GM19452 (cell line): ENCODE data around the gene RXRG.
A peak's percentile ranks its signal among the peaks of the same experiment; 100 is the strongest.

Experiments used
- ATAC-seq: cut with Tn5 transposase; IDR thresholded peaks from one replicate; pipeline ENCODE4 v1.9.1; 2021; ENCODE audit not compliant: unreplicated experiment

The RXRG gene

GRCh38 chr1:165411396-165411795, 33.5 kb downstream of the RXRG start:
- no peak for ATAC-seq

- no peak for ATAC-seq
Measured at GRCh38 chr1:165409657-165410358, 35.1 kb downstream of the RXRG start.

GRCh38 chr1:165408518-165408917, 36.4 kb downstream of the RXRG start:
- no peak for ATAC-seq

- no peak for ATAC-seq
Measured at GRCh38 chr1:165407398-165407797, 37.5 kb downstream of the RXRG start.

- peak; percentile 72 for ATAC-seq
Measured at GRCh38 chr1:165403835-165404482, 41.0 kb downstream of the RXRG start.

GRCh38 chr1:165402517-165403111, 42.3 kb downstream of the RXRG start:
- ATAC-seq = no peak

- no peak for ATAC-seq
Measured at GRCh38 chr1:165397944-165398343, 47.0 kb downstream of the RXRG start.

GRCh38 chr1:165395901-165396300, 49.0 kb downstream of the RXRG start:
- ATAC-seq = no peak

GRCh38 chr1:165395478-165395877, 49.4 kb downstream of the RXRG start:
- ATAC-seq = no peak

- ATAC-seq = peak; percentile 99
Measured at GRCh38 chr1:165392634-165393571, 52.0 kb downstream of the RXRG start.

- no peak for ATAC-seq
Measured at GRCh38 chr1:165389609-165390008, 55.3 kb downstream of the RXRG start.

GRCh38 chr1:165387961-165388360, 57.0 kb downstream of the RXRG start:
- no peak for ATAC-seq

- ATAC-seq = no peak
Measured at GRCh38 chr1:165387505-165387904, 57.4 kb downstream of the RXRG start.

GRCh38 chr1:165383599-165384405, 61.1 kb downstream of the RXRG start:
- ATAC-seq = no peak

GRCh38 chr1:165383067-165383466, 61.9 kb downstream of the RXRG start:
- no peak for ATAC-seq

GRCh38 chr1:165381745-165382505, 63.0 kb downstream of the RXRG start:
- no peak for ATAC-seq

- ATAC-seq = no peak
Measured at GRCh38 chr1:165376811-165377311, 68.1 kb downstream of the RXRG start.

- ATAC-seq = peak; percentile 49
Measured at GRCh38 chr1:165376041-165376810, 68.7 kb downstream of the RXRG start.

- peak; percentile 11 for ATAC-seq
Measured at GRCh38 chr1:165375623-165376022, 69.3 kb downstream of the RXRG start.
